GM12873 (cell line): ENCODE data around the gene HYCC1.

Experiments used
- TF ChIP-seq, protein P1 (sequence below): IDR thresholded peaks from 2 replicates; pipeline ENCODE4 v1.5.1; 2012; ENCODE audit warnings: low read depth, mild to moderate bottlenecking, moderate library complexity, low read length, control low read depth; ENCODE audit not compliant: insufficient read depth; ENCODE audit errors: missing control alignments

The HYCC1 gene

DNA sequence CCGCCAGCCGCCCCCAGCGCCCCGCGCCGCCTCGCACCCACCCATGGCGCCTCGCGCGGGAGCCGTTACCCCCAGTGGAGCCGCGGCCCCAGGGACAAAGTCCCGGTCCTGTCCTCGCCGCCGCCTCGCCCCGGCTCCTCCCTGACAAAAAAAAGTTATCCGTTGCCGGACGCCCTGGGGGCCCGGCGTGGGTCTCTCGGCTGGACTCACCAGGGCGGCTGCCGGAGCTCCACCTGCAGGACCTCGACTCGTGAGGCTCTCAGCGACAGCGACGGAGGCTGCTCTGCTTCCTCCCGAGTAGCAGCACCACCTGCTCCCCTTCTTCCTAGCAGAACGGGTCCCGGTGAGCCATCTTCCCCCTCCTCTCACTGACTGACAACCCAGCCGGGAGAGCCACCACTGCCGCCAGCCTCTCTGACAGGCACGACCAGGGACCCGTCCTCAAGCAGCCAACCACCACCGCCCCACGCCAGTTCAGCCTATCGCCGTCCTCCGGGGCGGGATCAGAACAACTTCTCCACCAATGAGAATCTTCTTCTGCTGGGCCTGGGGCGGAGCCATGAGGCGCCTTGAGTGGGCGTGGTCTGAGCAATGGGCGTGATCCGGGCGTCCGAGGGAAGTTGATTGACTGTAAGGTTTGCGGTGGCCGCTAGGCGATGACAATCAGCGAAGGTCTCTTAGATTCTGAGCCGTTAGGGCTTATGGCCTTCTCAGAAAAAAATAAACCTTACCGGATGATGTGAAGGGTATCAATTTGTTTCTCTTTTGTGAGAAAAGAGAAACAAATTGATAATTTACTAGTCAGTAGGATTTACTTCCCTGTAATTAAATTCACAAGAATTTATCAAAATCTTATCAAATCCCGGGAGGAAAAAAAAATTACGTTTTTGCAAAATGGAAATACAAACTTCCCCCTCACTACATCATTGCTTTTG, at the start of gene HYCC1:
Gene HYCC1, minus strand, starts transcription at position 416 of the 935 bp plus-strand sequence. CDS start 23,019 bp downstream, outside the sequence.
- TF ChIP-seq, protein P1, sequence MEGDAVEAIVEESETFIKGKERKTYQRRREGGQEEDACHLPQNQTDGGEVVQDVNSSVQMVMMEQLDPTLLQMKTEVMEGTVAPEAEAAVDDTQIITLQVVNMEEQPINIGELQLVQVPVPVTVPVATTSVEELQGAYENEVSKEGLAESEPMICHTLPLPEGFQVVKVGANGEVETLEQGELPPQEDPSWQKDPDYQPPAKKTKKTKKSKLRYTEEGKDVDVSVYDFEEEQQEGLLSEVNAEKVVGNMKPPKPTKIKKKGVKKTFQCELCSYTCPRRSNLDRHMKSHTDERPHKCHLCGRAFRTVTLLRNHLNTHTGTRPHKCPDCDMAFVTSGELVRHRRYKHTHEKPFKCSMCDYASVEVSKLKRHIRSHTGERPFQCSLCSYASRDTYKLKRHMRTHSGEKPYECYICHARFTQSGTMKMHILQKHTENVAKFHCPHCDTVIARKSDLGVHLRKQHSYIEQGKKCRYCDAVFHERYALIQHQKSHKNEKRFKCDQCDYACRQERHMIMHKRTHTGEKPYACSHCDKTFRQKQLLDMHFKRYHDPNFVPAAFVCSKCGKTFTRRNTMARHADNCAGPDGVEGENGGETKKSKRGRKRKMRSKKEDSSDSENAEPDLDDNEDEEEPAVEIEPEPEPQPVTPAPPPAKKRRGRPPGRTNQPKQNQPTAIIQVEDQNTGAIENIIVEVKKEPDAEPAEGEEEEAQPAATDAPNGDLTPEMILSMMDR = peak; percentile 72

DNA sequence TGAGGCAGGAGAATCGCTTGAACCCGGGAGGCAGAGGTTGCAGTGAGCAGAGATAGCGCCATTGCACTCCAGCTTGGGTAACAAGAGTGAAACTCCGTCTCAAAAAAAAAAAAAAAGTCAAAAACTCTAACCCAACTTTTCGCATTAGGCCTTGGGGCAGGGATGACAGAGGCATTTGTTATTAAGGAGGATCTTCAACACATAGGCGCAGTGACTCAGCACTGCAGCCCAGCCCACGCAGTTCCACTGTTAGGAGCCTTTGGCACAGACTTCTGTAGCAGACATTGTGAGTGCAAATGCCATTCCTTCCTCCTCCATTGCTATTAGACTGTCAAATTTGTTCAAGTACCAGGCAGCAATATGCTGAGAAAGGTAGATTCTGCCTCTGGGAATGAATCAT, 48.5 kb upstream of the HYCC1 start:
- TF ChIP-seq, protein P1 = no peak

DNA sequence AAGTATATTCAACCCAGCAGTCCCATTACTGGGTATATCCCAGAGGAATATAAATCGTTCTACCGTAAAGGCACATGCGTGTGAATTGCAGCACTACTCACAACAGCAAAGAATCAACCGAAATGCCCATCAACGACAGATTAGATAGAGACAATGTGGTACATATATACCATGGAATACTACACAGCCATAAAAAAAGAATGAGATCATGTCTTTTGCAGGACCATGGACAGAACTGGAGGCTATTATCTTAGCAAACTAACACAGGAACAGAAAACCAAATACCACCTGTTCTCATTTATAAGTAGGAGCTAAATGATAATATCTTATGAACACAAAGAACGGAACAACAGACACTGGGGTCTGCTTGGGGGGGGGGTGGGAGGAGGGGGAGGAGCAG, 47.4 kb upstream of the HYCC1 start:
- TF ChIP-seq, protein P1 = no peak

DNA sequence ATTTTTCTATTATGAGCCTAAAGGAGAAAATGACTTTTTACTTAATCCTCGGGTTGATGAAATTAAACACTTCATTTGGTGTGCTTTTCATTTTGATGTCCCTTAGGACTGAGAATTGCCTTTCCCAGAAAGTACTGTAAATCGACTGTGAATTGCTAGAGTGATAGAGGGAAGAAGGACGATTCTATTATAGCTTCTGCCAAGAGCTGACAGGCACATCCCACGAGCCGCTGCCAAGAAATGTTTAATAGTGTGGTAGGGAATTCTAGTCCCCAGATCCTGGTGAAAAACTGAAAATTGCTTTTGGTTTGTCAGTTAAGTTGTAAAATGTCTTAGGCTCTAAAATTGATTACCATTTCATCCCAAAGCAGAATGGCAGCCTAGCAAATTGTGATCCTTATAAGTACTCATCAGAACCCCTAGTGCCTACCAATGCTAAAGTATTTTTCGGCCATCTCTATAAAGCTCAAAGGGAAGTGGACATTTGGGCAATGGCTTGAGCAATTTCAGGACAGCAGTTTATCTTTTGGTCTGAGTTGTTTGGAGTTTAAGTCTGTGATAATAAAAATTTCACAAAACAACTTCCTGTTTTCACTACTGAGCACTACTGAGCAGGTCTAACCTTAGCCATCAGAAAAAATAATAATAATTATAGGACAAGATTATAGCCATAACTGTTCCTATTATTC, 44.6 kb upstream of the HYCC1 start:
- TF ChIP-seq, protein P1 = no peak

DNA sequence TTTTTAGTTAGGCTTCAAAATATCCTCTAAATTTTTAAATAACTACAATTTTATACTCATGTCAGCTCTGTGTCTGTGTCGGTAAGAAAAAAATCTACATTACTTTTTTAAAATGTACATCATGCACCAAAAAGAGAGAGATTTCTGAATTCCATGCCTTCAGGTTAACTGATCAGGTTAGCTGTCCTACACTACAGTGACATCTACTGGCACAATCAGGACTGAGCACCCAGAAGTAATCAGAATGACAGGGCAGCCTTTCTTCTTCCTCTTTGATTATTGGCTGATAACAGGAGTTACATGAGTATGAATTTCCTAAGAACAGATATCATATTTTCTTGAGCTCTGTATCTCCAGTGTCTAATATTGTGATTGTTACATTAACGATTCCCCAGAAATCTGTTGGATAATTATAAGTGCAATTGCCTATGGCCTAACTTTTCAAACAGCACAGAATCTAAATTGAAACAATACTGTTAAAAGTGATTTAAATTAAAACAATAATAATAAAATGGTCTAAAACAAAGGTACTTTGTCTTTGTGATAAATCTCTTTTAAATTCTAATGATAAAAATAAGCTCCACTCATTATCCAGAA, 41.8 kb upstream of the HYCC1 start:
- TF ChIP-seq, protein P1 = peak; percentile 83

DNA sequence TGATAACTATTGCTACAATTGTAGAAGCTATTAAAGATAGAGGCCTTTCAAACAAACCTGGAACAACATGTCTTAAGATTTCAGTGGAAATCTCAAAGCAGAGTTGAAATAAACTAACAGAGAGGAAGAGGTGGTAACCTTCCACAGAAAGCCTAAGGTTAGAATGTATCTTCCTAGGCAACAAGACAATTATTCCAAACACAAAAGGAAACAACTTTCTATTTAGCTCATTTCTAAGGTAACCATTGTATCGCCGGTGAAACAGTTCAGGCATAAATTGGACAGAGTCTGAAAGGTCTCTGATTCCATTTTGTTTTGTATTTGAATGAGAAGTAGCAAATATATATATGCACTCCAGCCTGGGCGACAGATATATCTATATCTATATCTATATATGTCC, 30.7 kb upstream of the HYCC1 start:
- TF ChIP-seq, protein P1 = no peak

DNA sequence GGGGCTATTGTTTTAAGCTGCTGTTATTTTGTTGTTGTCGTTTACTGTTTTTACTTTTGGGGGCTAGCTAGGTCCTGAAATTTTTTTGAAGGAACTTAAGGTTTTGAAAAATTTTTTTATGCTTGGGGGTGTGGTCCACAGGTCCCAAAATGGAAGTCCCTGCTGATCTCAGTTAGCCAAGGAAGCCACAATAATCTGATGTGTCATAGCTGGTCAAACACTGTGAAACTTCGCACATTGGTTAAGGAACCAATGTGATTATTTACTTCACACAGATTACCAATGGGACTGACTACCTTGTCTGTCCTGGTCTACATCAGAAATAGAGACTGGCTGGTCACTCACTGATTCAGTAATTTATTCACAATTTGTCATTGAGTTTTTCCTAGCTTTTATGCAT, 29.5 kb upstream of the HYCC1 start:
- TF ChIP-seq, protein P1 = no peak
